Measurements from ENCODE around the gene STAG2. TPM values are rescaled to one million over a fixed set of nuclear protein-coding genes. Genes with fewer than 3 reads are reported as not detected.
"Not testable (repeated sequence)": the region's sequence is repeated elsewhere in the genome, so short reads cannot be mapped to it uniquely, and the experiment has no call there.

Gene STAG2
- polyA plus RNA-seq (2012; ENCODE audit: insufficient read depth, insufficient read length) = 100 TPM

GRCh38 chrX:123961268-123962005 is at the start of gene STAG2:
Gene STAG2, plus strand, starts transcription at chrX:123961706. Its CDS starts 60,922 bp downstream, at chrX:124022628.
- DNase-seq (ENCODE audit: low read depth, low spot score) = peak; percentile 87
- H3K4me3 ChIP-seq (ENCODE audit: low read length) = peak within 1 kb of the TSS; percentile 73

- no peak overlapping the region for H3K4me3 ChIP-seq (ENCODE audit: low read length)
- no peak for DNase-seq (ENCODE audit: low read depth, low spot score)
Measured at GRCh38 chrX:123917069-123917468, 44.4 kb upstream of the STAG2 start.

GRCh38 chrX:123918106-123918721 is 43.3 kb upstream of the STAG2 start:
- no peak for DNase-seq (ENCODE audit: low read depth, low spot score)
- no peak overlapping the region for H3K4me3 ChIP-seq (ENCODE audit: low read length)

GRCh38 chrX:123920105-123920785 is 41.3 kb upstream of the STAG2 start:
- no peak for DNase-seq (ENCODE audit: low read depth, low spot score)
- no peak overlapping the region for H3K4me3 ChIP-seq (ENCODE audit: low read length)

GRCh38 chrX:123923211-123923610 is 38.3 kb upstream of the STAG2 start:
- no peak overlapping the region for H3K4me3 ChIP-seq (ENCODE audit: low read length)
- DNase-seq (ENCODE audit: low read depth, low spot score) = no peak

GRCh38 chrX:123924186-123924585 is 37.3 kb upstream of the STAG2 start:
- H3K4me3 ChIP-seq (ENCODE audit: low read length) = no peak overlapping the region

GRCh38 chrX:123927845-123928244 is 33.7 kb upstream of the STAG2 start:
- no peak for DNase-seq (ENCODE audit: low read depth, low spot score)
- H3K4me3 ChIP-seq (ENCODE audit: low read length) = no peak overlapping the region

More at GRCh38 chrX:123924186-123924585, 37.3 kb upstream of the STAG2 start:
- no peak for DNase-seq (ENCODE audit: low read depth, low spot score)

GRCh38 chrX:123932055-123932454 is 29.5 kb upstream of the STAG2 start:
- DNase-seq (ENCODE audit: low read depth, low spot score); H3K4me3 ChIP-seq (ENCODE audit: low read length): not testable (repeated sequence)

GRCh38 chrX:123943074-123943473 is 18.4 kb upstream of the STAG2 start:
- no peak for DNase-seq (ENCODE audit: low read depth, low spot score)
- no peak overlapping the region for H3K4me3 ChIP-seq (ENCODE audit: low read length)

GRCh38 chrX:123943488-123943887 is 18.0 kb upstream of the STAG2 start:
- no peak overlapping the region for H3K4me3 ChIP-seq (ENCODE audit: low read length)
- no peak for DNase-seq (ENCODE audit: low read depth, low spot score)

GRCh38 chrX:123949846-123950245 is 11.7 kb upstream of the STAG2 start:
- no peak for DNase-seq (ENCODE audit: low read depth, low spot score)
- H3K4me3 ChIP-seq (ENCODE audit: low read length) = no peak overlapping the region

- H3K4me3 ChIP-seq (ENCODE audit: low read length) = peak overlapping the region; percentile 65
- DNase-seq (ENCODE audit: low read depth, low spot score) = no peak
Measured at GRCh38 chrX:123959281-123960063, 2.0 kb upstream of the STAG2 start.

- H3K4me3 ChIP-seq (ENCODE audit: low read length) = peak overlapping the region; percentile 73
- DNase-seq (ENCODE audit: low read depth, low spot score) = no peak
Measured at GRCh38 chrX:123960956-123961267, 594 bp upstream of the STAG2 start.

- H3K4me3 ChIP-seq (ENCODE audit: low read length) = peak overlapping the region; percentile 73
- DNase-seq (ENCODE audit: low read depth, low spot score) = peak; percentile 74
Measured at GRCh38 chrX:123962006-123962467, 531 bp downstream of the STAG2 start.

- peak overlapping the region; percentile 73 for H3K4me3 ChIP-seq (ENCODE audit: low read length)
Measured at GRCh38 chrX:123962794-123963373, 1.4 kb downstream of the STAG2 start.

GRCh38 chrX:123964156-123964834 is 2.8 kb downstream of the STAG2 start:
- no peak for DNase-seq (ENCODE audit: low read depth, low spot score)
- H3K4me3 ChIP-seq (ENCODE audit: low read length) = no peak overlapping the region

More at GRCh38 chrX:123962794-123963373, 1.4 kb downstream of the STAG2 start:
- DNase-seq (ENCODE audit: low read depth, low spot score) = peak; percentile 75

- no peak overlapping the region for H3K4me3 ChIP-seq (ENCODE audit: low read length)
- no peak for DNase-seq (ENCODE audit: low read depth, low spot score)
Measured at GRCh38 chrX:123965712-123966111, 4.2 kb downstream of the STAG2 start.

GRCh38 chrX:123967497-123967896 is 6.0 kb downstream of the STAG2 start:
- no peak for DNase-seq (ENCODE audit: low read depth, low spot score)

More at GRCh38 chrX:123967497-123967896, 6.0 kb downstream of the STAG2 start:
- H3K4me3 ChIP-seq (ENCODE audit: low read length) = no peak overlapping the region
